Fibroblast of mammary gland (primary cell): Measurements from ENCODE around the gene WARS2.
"Not testable (repeated sequence)": the region's sequence is repeated elsewhere in the genome, so short reads cannot be mapped to it uniquely, and the experiment has no call there.

Experiments used
- DNase-seq: peaks from one replicate; pipeline ENCODE4 v3.0.0-alpha.2; 2010; ENCODE audit warnings: low read depth
- H3K4me3 ChIP-seq: 2 replicates; pipeline ENCODE4 v1.5.1; 2011; ENCODE audit warnings: low read depth, mild to moderate bottlenecking, low read length, moderate library complexity; ENCODE audit not compliant: control insufficient read depth
- CTCF ChIP-seq: conservative IDR thresholded peaks from 2 replicates; pipeline ENCODE4 v1.5.1; 2011; ENCODE audit warnings: low read depth, low read length, inconsistent platforms; ENCODE audit not compliant: control insufficient read depth, insufficient read depth

Gene WARS2

GRCh38 chr1:119139857-119140176 lies 636 bp downstream of the WARS2 start:
- H3K4me3 ChIP-seq: peak overlapping the region; percentile 83
- no peak for TF ChIP-seq CTCF
- DNase-seq: no peak

- TF ChIP-seq CTCF: no peak
- peak overlapping the region; percentile 83 for H3K4me3 ChIP-seq
- no peak for DNase-seq
Measured at GRCh38 chr1:119139403-119139802, 1.1 kb downstream of the WARS2 start.

- H3K4me3 ChIP-seq: no peak overlapping the region
- no peak for TF ChIP-seq CTCF
- peak; percentile 62 for DNase-seq
Measured at GRCh38 chr1:119136401-119136800, 4.1 kb downstream of the WARS2 start.

DNA sequence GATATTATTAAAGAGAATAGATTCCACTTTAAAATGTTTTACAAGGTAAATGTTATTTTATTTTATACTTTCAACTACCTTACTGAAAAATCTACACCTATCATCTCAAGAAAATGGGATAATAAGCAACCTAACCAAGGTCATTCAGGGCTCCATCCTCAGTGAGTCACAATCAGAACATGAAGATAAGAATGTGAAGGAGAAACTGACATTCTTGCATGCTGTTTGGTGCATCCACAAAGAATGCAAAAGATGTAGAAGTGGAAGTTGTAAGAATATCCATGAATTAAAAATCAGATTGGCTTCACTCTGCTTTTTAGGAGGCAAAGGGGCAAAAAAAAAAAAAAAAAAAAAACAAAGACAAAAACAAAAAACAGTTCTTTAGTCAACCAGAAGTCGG lies 6.5 kb downstream of the WARS2 start:
- H3K4me3 ChIP-seq: no peak overlapping the region
- no peak for DNase-seq
- no peak for TF ChIP-seq CTCF

- no peak for TF ChIP-seq CTCF
- peak; percentile 37 for DNase-seq
- no peak overlapping the region for H3K4me3 ChIP-seq
Measured at GRCh38 chr1:119132179-119132578, 8.3 kb downstream of the WARS2 start.

GRCh38 chr1:119125874-119126273 lies 14.6 kb downstream of the WARS2 start:
- DNase-seq: no peak
- TF ChIP-seq CTCF: no peak
- H3K4me3 ChIP-seq: no peak overlapping the region

DNA sequence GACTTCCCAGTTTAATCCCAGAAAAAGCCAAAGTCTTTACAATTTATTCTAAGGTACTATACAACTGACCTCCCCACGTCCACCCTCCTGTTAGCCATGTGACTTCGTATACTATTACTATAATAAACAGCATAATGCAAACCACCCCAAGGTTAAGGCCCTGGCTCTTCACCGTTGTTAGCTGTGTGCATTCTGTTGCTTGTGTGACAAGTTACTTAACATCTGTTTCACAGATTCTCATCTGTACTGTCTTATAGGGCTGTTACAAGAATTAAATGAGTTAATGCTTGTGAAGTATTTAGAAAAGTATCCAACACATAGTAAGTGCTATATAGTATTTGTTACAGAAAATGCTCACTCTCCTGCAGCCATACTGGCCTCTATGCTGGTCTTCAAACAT lies 15.7 kb downstream of the WARS2 start:
- no peak overlapping the region for H3K4me3 ChIP-seq
- TF ChIP-seq CTCF: no peak
- no peak for DNase-seq

DNA sequence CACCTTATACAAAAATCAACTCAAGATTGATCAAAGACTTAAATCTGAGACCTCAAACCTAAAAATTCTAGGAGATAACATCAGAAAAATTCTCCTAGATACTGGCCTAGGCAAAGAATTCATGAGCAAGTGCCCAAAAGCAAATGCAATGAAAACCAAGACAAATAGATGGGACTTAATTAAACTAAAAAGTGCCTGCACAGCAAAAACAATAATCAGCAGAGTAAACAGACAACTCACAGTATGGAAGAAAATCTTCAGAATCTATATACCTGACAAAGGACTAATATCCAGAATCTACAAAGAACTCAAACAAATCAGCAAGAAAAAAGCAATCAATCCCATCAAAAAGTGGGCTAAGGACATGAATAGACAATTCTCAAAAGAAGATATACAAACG lies 18.6 kb downstream of the WARS2 start:
- not testable (repeated sequence) for H3K4me3 ChIP-seq, DNase-seq
